Smooth muscle cell (in vitro differentiated cells): ENCODE data around the gene CLDN6. TPM values are rescaled to one million over a fixed set of nuclear protein-coding genes. Genes with fewer than 3 reads are reported as not detected.

Experiments used
- polyA plus RNA-seq: library from polyadenylated mRNA; unstranded; fragments of >200 nt; fragmentation: Nextera tagmentation; extraction: Ambion mirVana; gene quantifications from 2 replicates; pipeline ENCODE4 v1.2.1, GENCODE V29; 2016
- small RNA-seq: library from RNA; depleted of rRNA; stranded (forward); fragments of <200 nt; gene quantifications from one replicate; pipeline ENCODE3, GENCODE V24; 2014
- total RNA-seq: library from RNA; depleted of rRNA; stranded (reverse); fragments of >200 nt; gene quantifications from 2 replicates; pipeline ENCODE4 v1.2.3, GENCODE V29; 2014

Gene CLDN6
- total and polyA plus RNA-seq, 2 experiments from 2014 or later = 55.4 to 113 TPM

Small RNA genes within 50 kb of the gene (small RNA-seq; reads per million reads assigned to genes)
- 0.08 reads per million for gene LINC00514

Other genes with a start within 250 kb of the CLDN6 start
- gene ELOB, start 240.9 kb downstream of the CLDN6 start, total RNA-seq = 529 and 1,090 TPM in 2 replicates
- gene ELOB, start 240.9 kb downstream of the CLDN6 start, polyA plus RNA-seq = 709 and 739 TPM in 2 replicates
- gene PRSS33, start 230.6 kb downstream of the CLDN6 start, total RNA-seq = not detected in 2 replicates
- not detected in 2 replicates for gene PRSS33, start 230.6 kb downstream of the CLDN6 start, polyA plus RNA-seq
- gene PRSS41, start 219.7 kb downstream of the CLDN6 start, total RNA-seq = not detected in 2 replicates
- not detected in 2 replicates for gene PRSS41, start 219.7 kb downstream of the CLDN6 start, polyA plus RNA-seq
- not detected in 2 replicates for gene PRSS21, start 200.9 kb downstream of the CLDN6 start, total RNA-seq
- gene PRSS21, start 200.9 kb downstream of the CLDN6 start, polyA plus RNA-seq = not detected in 2 replicates
- not detected in 2 replicates for gene ZG16B, start 187.9 kb downstream of the CLDN6 start, total RNA-seq
- not detected in 2 replicates for gene ZG16B, start 187.9 kb downstream of the CLDN6 start, polyA plus RNA-seq
- gene PRSS22, start 160.0 kb downstream of the CLDN6 start, total RNA-seq = 2.2 TPM in 1 of 2 replicates, not detected in the other
- gene PRSS22, start 160.0 kb downstream of the CLDN6 start, polyA plus RNA-seq = 0.79 and 3.7 TPM in 2 replicates
- 31.7 and 44.6 TPM in 2 replicates for gene FLYWCH2, start 135.0 kb downstream of the CLDN6 start, total RNA-seq
- gene FLYWCH2, start 135.0 kb downstream of the CLDN6 start, polyA plus RNA-seq = 49.3 and 52.7 TPM in 2 replicates
- 13.5 and 26.1 TPM in 2 replicates for gene FLYWCH1, start 106.3 kb downstream of the CLDN6 start, total RNA-seq
- gene FLYWCH1, start 106.3 kb downstream of the CLDN6 start, polyA plus RNA-seq = 26.0 and 26.4 TPM in 2 replicates
- 0.27 and 1.3 TPM in 2 replicates for gene KREMEN2, start 53.9 kb downstream of the CLDN6 start, total RNA-seq
- 2.0 TPM in 2 replicates for gene KREMEN2, start 53.9 kb downstream of the CLDN6 start, polyA plus RNA-seq
- 4.6 and 4.8 TPM in 2 replicates for gene PAQR4, start 48.8 kb downstream of the CLDN6 start, total RNA-seq
- gene PAQR4, start 48.8 kb downstream of the CLDN6 start, polyA plus RNA-seq = 7.9 and 9.3 TPM in 2 replicates
- gene PKMYT1, start 37.7 kb downstream of the CLDN6 start, total RNA-seq = 10.4 and 13.8 TPM in 2 replicates
- gene PKMYT1, start 37.7 kb downstream of the CLDN6 start, polyA plus RNA-seq = 28.9 and 32.6 TPM in 2 replicates
- 1.3 and 1.8 TPM in 2 replicates for gene CLDN9, start 5.3 kb downstream of the CLDN6 start, total RNA-seq
- 0.81 and 4.5 TPM in 2 replicates for gene CLDN9, start 5.3 kb downstream of the CLDN6 start, polyA plus RNA-seq
- gene TNFRSF12A, start 2.2 kb upstream of the CLDN6 start, total RNA-seq = 192 and 219 TPM in 2 replicates
- gene TNFRSF12A, start 2.2 kb upstream of the CLDN6 start, polyA plus RNA-seq = 386 and 512 TPM in 2 replicates
- 63.3 and 73.5 TPM in 2 replicates for gene HCFC1R1, start 5.8 kb upstream of the CLDN6 start, total RNA-seq
- gene HCFC1R1, start 5.8 kb upstream of the CLDN6 start, polyA plus RNA-seq = 337 and 367 TPM in 2 replicates
- gene THOC6, start 5.9 kb upstream of the CLDN6 start, total RNA-seq = 24.1 and 28.9 TPM in 2 replicates
- 59.4 and 83.9 TPM in 2 replicates for gene THOC6, start 5.9 kb upstream of the CLDN6 start, polyA plus RNA-seq
- gene BICDL2, start 18.8 kb upstream of the CLDN6 start, total RNA-seq = 0.49 and 1.5 TPM in 2 replicates
- gene BICDL2, start 18.8 kb upstream of the CLDN6 start, polyA plus RNA-seq = 0.86 and 7.9 TPM in 2 replicates
- gene MMP25, start 28.4 kb upstream of the CLDN6 start, total RNA-seq = 0.36 and 0.90 TPM in 2 replicates
- gene MMP25, start 28.4 kb upstream of the CLDN6 start, polyA plus RNA-seq = 1.3 and 3.5 TPM in 2 replicates
- 25.1 and 26.3 TPM in 2 replicates for gene IL32, start 47.5 kb upstream of the CLDN6 start, total RNA-seq
- gene IL32, start 47.5 kb upstream of the CLDN6 start, polyA plus RNA-seq = 27.7 and 35.0 TPM in 2 replicates
- gene ZSCAN10, start 81.1 kb upstream of the CLDN6 start, total RNA-seq = not detected in 2 replicates
- 0.30 TPM in 1 of 2 replicates, not detected in the other for gene ZSCAN10, start 81.1 kb upstream of the CLDN6 start, polyA plus RNA-seq
- gene ZNF205, start 94.4 kb upstream of the CLDN6 start, total RNA-seq = 7.2 and 7.9 TPM in 2 replicates
- gene ZNF205, start 94.4 kb upstream of the CLDN6 start, polyA plus RNA-seq = 11.9 and 12.8 TPM in 2 replicates
- gene ZNF213, start 116.8 kb upstream of the CLDN6 start, total RNA-seq = 4.4 and 9.2 TPM in 2 replicates
- gene ZNF213, start 116.8 kb upstream of the CLDN6 start, polyA plus RNA-seq = 8.3 and 9.6 TPM in 2 replicates
- gene OR1F1, start 170.0 kb upstream of the CLDN6 start, total RNA-seq = not detected in 2 replicates
- gene OR1F1, start 170.0 kb upstream of the CLDN6 start, polyA plus RNA-seq = not detected in 2 replicates
- gene ZNF200, start 217.0 kb upstream of the CLDN6 start, total RNA-seq = 7.7 and 8.7 TPM in 2 replicates
- 6.1 and 7.0 TPM in 2 replicates for gene ZNF200, start 217.0 kb upstream of the CLDN6 start, polyA plus RNA-seq
- gene MEFV, start 238.4 kb upstream of the CLDN6 start, total RNA-seq = 0.72 TPM in 1 of 2 replicates, not detected in the other
- not detected in 2 replicates for gene MEFV, start 238.4 kb upstream of the CLDN6 start, polyA plus RNA-seq